GM12878 (cell line): ENCODE data around the gene GALNT12. TPM values are rescaled to one million over a fixed set of nuclear protein-coding genes. Genes with fewer than 3 reads are reported as not detected.

Experiments
- ATAC-seq: fragments of 200-7000 bp; cut with Tn5 transposase; 3 replicates; pipeline ENCODE4 v1.9.1; 2020; ENCODE audit warnings: mild to moderate bottlenecking, moderate library complexity
- BruUV-seq: library from RNA; stranded (reverse); fragments of 400-500 nt; replicated peaks from 2 replicates; lab custom pipeline; 2021; lab: Mats Ljungman, UMichigan
- CTCF ChIA-PET: fragments of 300-600 bp; sonication (Branson Sonifier 250); formaldehyde crosslinking; extraction: SDS; loops from one replicate; lab custom pipeline; 2021; ENCODE audit warnings: inconsistent platforms; lab: Yijun Ruan, JAX
- POLR2A ChIA-PET: fragments of 350-600 bp; formaldehyde crosslinking; extraction: SDS; loops from one replicate; lab custom pipeline; 2021; ENCODE audit warnings: inconsistent platforms; lab: Charles Lee
- RAD21 ChIA-PET: fragments of 300-600 bp; sonication (Branson Sonifier 250); formaldehyde crosslinking; loops from one replicate; lab custom pipeline; 2023; ENCODE audit warnings: antibody characterized with exemption; ENCODE audit not compliant: unreplicated experiment; lab: Charles Lee
- SMC1A ChIA-PET: fragments of 300-600 bp; sonication (Branson Sonifier 250); formaldehyde crosslinking; loops from one replicate; lab custom pipeline; 2023; ENCODE audit not compliant: unreplicated experiment, uncharacterized antibody; lab: Charles Lee
- DNase-seq: peaks from one replicate; pipeline ENCODE4 v3.0.0-alpha.2; 2011; ENCODE audit warnings: low read depth, low spot score
- FAIRE-seq: peaks from 3 replicates; lab custom pipeline; 2011; peaks lifted over from hg19 to GRCh38; lab: Jason Lieb, UNC
- H2AFZ ChIP-seq: 2 replicates; pipeline ENCODE4 v1.6.0; 2011; ENCODE audit warnings: low read depth, low read length, control low read depth; ENCODE audit not compliant: control insufficient read depth
- H3K27ac ChIP-seq: 2 replicates; pipeline ENCODE4 v1.5.1; 2011; ENCODE audit warnings: control low read depth; ENCODE audit not compliant: control insufficient read depth, insufficient read depth
- H3K27me3 ChIP-seq, 2 experiments: replicated peaks in 1 of 2; 2 replicates each; pipeline versions ENCODE4 v1.6.0 to v1.6.1; 2011; ENCODE audit warnings: low read length in 1 of 2; ENCODE audit not compliant: control insufficient read depth in 2 of 2, insufficient read depth in 2 of 2
- H3K36me3 ChIP-seq, 2 experiments: 2 replicates each; pipeline ENCODE4 v1.5.1; 2011; ENCODE audit warnings: low read length in 1 of 2; ENCODE audit not compliant: control insufficient read depth in 2 of 2, insufficient read depth in 2 of 2
- H3K4me1 ChIP-seq: 2 replicates; pipeline ENCODE4 v1.6.1; 2011; ENCODE audit warnings: mild to moderate bottlenecking, low read length, moderate library complexity, mixed read lengths; ENCODE audit not compliant: control insufficient read depth, insufficient read depth
- H3K4me2 ChIP-seq: 2 replicates; pipeline ENCODE4 v1.6.0; 2011; ENCODE audit warnings: control low read depth; ENCODE audit not compliant: control insufficient read depth, insufficient read depth
- H3K4me3 ChIP-seq: fragments of 200-600 bp; sonication (generic); 2 replicates; pipeline ENCODE4 v1.5.1; 2016
- H3K79me2 ChIP-seq: 2 replicates; pipeline ENCODE4 v1.6.0; 2011; ENCODE audit warnings: low read length; ENCODE audit not compliant: control insufficient read depth, insufficient read depth
- H3K9ac ChIP-seq: 2 replicates; pipeline ENCODE4 v1.8.0; 2011; ENCODE audit warnings: low read length, control low read depth, mixed read lengths; ENCODE audit not compliant: control insufficient read depth, insufficient read depth
- H3K9me3 ChIP-seq: replicated peaks from 3 replicates; pipeline ENCODE4 v1.5.1; 2011; ENCODE audit warnings: mild to moderate bottlenecking, low read length; ENCODE audit not compliant: control insufficient read depth, insufficient read depth
- H4K20me1 ChIP-seq: 2 replicates; pipeline ENCODE4 v1.6.0; 2011; ENCODE audit not compliant: control insufficient read depth, insufficient read depth
- CBFB ChIP-seq: IDR thresholded peaks from 2 replicates; pipeline ENCODE4 v1.6.1; 2016; ENCODE audit warnings: antibody characterized with exemption, low read depth
- EZH2 ChIP-seq: IDR thresholded peaks from 2 replicates; pipeline ENCODE4 v1.6.1; 2012; ENCODE audit warnings: low read depth, mild to moderate bottlenecking, control low read depth, inconsistent platforms, low read length, borderline replicate concordance; ENCODE audit not compliant: control insufficient read depth
- NFIC ChIP-seq: IDR thresholded peaks from 2 replicates; pipeline ENCODE4 v1.6.1; 2012; ENCODE audit warnings: low read depth, mild to moderate bottlenecking, inconsistent platforms, low read length, moderate library complexity
- SIN3A ChIP-seq: IDR thresholded peaks from 2 replicates; pipeline ENCODE4 v1.6.1; 2012; ENCODE audit warnings: low read depth, low read length, improper control_type of control experiment
- SKIL ChIP-seq: fragments of 450-650 bp; IDR thresholded peaks from 2 replicates; pipeline ENCODE4 v1.6.1; 2017; ENCODE audit warnings: mild to moderate bottlenecking, low read depth, inconsistent platforms; ENCODE audit not compliant: poor library complexity, severe bottlenecking
- SMC3 ChIP-seq: IDR thresholded peaks from 2 replicates; pipeline ENCODE4 v1.6.1; 2011; ENCODE audit warnings: low read length, improper control_type of control experiment, borderline replicate concordance
- SUZ12 ChIP-seq: fragments of 200-600 bp; sonication (generic); IDR thresholded peaks from one replicate; pipeline ENCODE4 v1.6.1; 2018; ENCODE audit warnings: antibody characterized with exemption, mild to moderate bottlenecking; ENCODE audit not compliant: unreplicated experiment
- ZNF592 ChIP-seq: fragments of 450-650 bp; IDR thresholded peaks from 2 replicates; pipeline ENCODE4 v1.6.1; 2017; ENCODE audit warnings: mild to moderate bottlenecking, moderate library complexity
- whole genome bisulfite sequencing: methylation state at CpG from one replicate; pipeline ENCODE4 v1.1.6; 2016; ENCODE audit warnings: low lambda C conversion rate; ENCODE audit not compliant: insufficient replicate concordance, insufficient coverage; ENCODE audit errors: missing lambda C conversion rate; 5-methylcytosine and 5-hydroxymethylcytosine counted together
- in situ Hi-C: fragments of 300-500 bp; cut with MboI; formaldehyde crosslinking; loops from 9 replicates; pipeline ENCODE4 v1.14.3; 2018; ENCODE audit warnings: mixed read lengths
- intact Hi-C: fragments of 100-400 bp; cut with micrococcal nuclease; formaldehyde crosslinking; loops from one replicate; pipeline ENCODE4 v1.14.2; 2022; ENCODE audit not compliant: unreplicated experiment
- polyA plus RNA-seq, 11 experiments: library from polyadenylated mRNA; depleted of rRNA in 4 of 11; unstranded in 6 of 11; stranded (reverse) in 5 of 11; fragments of >200 nt; fragmentation: Nextera tagmentation in 4 of 11; fragmentation: Illumina TruSeq in 1 of 11; extraction: Ambion mirVana in 4 of 11; extraction: Trizol in 1 of 11; gene quantifications; 1 replicate in 1 of 11; 2 replicates in 10 of 11; pipeline versions ENCODE4 v1.2.1 to v1.2.3, GENCODE V29; 2011 to 2016; ENCODE audit warnings: inconsistent platforms in 2 of 11, missing spikeins in 2 of 11, low read depth in 1 of 11
- total RNA-seq, 4 experiments: library from RNA; depleted of rRNA in 3 of 4; stranded (reverse); fragments of >200 nt in 3 of 4; fragmentation: Illumina TruSeq in 1 of 4; extraction: Trizol in 1 of 4; gene quantifications; 2 replicates each; pipeline versions ENCODE4 v1.2.1 to v1.2.3, GENCODE V29; 2013 to 2021
- TF ChIP-seq, protein P1 (sequence below): fragments of 450-650 bp; IDR thresholded peaks from 2 replicates; pipeline ENCODE4 v1.6.1; 2016; ENCODE audit warnings: mild to moderate bottlenecking

The GALNT12 gene
- total and polyA plus RNA-seq, 10 of the 15 experiments (the other 5 are each of a cell fraction or from before 2014, with no cell fraction given) = 0.13 to 5.3 (median 3.2) TPM

DNA sequence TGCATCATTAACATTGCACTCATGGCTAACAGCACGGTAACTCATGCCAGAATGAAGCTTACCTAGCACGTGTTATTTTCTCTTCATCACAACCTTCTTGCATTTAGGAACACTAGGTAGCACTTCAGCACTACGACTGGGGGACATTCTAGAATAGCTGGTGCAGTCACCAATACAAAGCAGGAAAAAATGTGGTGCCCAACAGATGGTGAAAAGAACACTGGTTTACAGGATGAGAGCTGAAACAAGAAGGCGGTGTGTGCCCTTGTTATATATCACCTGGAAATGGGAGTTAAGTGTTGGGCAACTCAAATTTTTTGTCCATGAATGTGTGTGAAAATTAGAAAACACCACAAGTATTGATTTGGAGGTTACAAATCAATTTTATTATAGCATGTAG is 30.0 kb downstream of the GALNT12 start:
- FAIRE-seq = no peak
- no peaks in the 10 kb centered on the region; a peak in 1 of 4 replicates for H3K27me3 ChIP-seq
- WGBS = 48% methylated on average over 4 of the region's 4 CpGs
- TF ChIP-seq CBFB (no peak), NFIC (no peak), ZNF592 (no peak), SMC3 (no peak), SKIL (no peak), EZH2 (no peak), SIN3A (no peak), SUZ12 (no peak)
- TF ChIP-seq, protein P1, sequence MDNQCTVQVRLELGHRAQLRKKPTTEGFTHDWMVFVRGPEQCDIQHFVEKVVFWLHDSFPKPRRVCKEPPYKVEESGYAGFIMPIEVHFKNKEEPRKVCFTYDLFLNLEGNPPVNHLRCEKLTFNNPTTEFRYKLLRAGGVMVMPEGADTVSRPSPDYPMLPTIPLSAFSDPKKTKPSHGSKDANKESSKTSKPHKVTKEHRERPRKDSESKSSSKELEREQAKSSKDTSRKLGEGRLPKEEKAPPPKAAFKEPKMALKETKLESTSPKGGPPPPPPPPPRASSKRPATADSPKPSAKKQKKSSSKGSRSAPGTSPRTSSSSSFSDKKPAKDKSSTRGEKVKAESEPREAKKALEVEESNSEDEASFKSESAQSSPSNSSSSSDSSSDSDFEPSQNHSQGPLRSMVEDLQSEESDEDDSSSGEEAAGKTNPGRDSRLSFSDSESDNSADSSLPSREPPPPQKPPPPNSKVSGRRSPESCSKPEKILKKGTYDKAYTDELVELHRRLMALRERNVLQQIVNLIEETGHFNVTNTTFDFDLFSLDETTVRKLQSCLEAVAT = no peak
- TF ChIP-seq, all 136 proteins: peak for 0
- Histone ChIP-seq H3K4me3 (no peak overlapping the region), H3K9me3 (no peaks in the 10 kb centered on the region), H3K4me2 (no peak overlapping the region), H3K36me3 (no peaks in the 10 kb centered on the region), H2AFZ (no peak overlapping the region), H3K27ac (no peak overlapping the region), H3K9ac (no peak overlapping the region), H3K79me2 (no peaks in the 10 kb centered on the region), H3K4me1 (no peaks in the 10 kb centered on the region), H4K20me1 (no peaks in the 10 kb centered on the region)
- DNase-seq = no peak
- BruUV-seq = no TSS peak
- intact Hi-C loops (loop anchor here (5.0 kb wide), 1 partner anchor 890 kb away; no protein-coding TSS in a partner anchor), in situ Hi-C loops (no loop called here)
- ChIA-PET CTCF (interaction anchor here (1.0 to 1.8 kb wide), 2 partner anchors 10 to 12 kb away, joined by 3 to 5 read pairs; no protein-coding TSS in a partner anchor), SMC1A (interaction anchor here (1.1 kb wide), 1 partner anchor 12 kb away, joined by 3 read pairs; no protein-coding TSS in a partner anchor), POLR2A (no interaction called here), RAD21 (no interaction called here)
- ATAC-seq = no peak
